ENCODE measurements around the gene CCDC89.

The CCDC89 gene

GRCh38 chr11:85651118-85651517, 34.9 kb downstream of the CCDC89 start:
- no peak for DNase-seq (ENCODE audit: low spot score)

DNA sequence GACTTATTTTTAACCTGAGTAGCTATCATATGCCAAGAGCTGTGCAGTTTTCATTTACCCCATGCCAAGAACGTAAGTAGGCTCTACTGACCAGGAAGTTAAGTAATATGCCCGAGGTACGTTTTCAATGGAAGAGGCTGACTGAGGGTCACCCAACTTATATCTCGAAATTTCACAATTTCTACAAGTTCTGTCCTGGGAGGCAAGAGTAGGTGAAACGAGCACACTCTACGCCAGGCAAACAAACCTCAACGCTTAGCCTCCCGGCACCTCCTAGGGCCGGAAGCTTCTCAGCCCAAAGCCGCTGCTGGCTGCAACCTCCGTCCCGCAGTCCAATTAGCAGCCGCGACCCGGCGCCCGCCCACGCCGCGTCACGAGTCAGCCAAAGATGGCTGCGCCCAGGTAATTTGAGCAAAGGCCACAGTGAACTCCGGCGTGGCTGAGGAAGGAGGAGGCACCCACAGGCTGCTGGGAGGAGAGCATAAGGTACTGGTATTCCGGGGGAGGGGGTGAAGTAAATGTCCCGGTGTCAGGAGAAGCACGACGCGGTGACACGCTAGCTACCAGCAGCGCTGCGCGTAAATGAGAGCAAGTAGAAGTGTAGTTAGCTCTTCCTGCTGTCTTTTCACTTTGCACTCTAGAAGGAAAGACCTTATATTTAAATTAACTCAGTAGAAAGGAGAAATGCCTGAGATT, 38.2 kb downstream of the CCDC89 start, which contains the start of gene TMEM126A:
Gene TMEM126A, plus strand, starts transcription at position 364 of the 696 bp plus-strand sequence. CDS start 2,289 bp downstream, outside the sequence.
- peak; percentile 87 for DNase-seq (ENCODE audit: low spot score)

DNA sequence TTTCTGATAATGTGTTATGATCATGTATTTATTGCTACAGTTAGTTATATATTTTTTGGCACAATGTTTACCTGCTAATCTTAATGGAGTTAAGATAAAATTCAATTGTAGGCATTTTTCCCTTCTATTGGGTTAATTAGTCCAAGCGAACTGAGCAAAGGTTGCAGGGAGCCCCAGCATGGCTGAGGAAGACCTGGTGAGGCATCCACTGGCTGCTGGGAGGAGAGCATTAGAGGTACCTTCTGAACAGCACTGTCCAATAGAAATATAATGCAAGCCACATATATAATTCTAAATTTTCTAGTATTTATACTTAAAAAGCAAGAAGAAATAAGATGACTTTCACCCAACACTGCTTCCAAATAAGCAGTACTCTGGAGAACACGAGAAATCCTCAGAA, 38.9 kb downstream of the CCDC89 start:
- DNase-seq (ENCODE audit: low spot score) = no peak

DNA sequence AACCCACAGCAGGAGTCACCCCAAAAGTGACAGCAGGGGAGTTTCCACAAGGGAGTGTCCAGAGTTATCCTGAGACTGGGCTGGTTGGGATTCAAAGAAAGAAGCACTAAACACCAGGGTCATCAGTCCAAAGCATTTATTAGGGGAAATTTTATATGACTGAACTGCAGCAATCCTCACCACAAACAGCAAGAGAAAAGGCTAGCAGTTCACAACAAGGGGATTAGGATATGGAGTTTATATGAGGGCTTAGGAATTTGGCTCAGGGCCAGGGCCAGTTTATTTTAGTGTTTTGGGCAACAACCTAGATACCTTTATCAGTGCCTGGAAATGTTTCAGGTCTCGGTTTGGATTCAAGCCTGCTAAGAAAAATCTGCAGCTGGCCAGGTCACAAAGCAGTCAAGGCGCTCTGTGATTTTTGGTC, 42.8 kb downstream of the CCDC89 start:
- no peak for DNase-seq (ENCODE audit: low spot score)

DNA sequence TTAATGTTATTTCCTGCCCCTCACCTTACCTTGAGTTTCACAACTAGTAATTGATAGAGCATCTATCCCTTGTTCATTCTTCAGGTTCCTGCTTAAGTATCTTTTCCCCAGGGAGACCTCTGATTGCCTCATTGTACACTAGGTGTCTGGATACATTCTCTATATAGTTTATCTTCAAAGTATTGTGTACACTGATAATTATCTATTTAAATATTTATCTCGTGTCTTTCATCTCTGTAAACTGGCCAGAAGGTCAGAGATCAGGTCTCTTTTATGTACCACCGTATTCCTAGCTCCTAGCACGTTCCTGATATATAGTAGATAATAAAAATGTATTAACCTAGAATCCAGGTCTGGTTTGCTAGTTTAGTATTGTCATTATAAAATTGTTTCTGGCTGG, 51.2 kb downstream of the CCDC89 start:
- DNase-seq (ENCODE audit: low spot score) = no peak
